ENCODE data around the gene EFNA5.

GRCh38 chr5:107458322-107458721 lies 212.4 kb downstream of the EFNA5 start:
- TF ChIP-seq CTCF (IDR thresholded peaks at IDR 0.05; ENCODE audit: borderline replicate concordance, extremely low read depth, low read length, poor library complexity, severe bottlenecking) (no peak), EZH2 (IDR thresholded peaks at IDR 0.05; ENCODE audit: borderline replicate concordance, low read depth, low read length, severe bottlenecking) (no peak)

All from DND-41 (cell line).